ENCODE measurements around the gene KCNJ6.
"Not testable (repeated sequence)": the region's sequence is repeated elsewhere in the genome, so short reads cannot be mapped to it uniquely, and the experiment has no call there.

The KCNJ6 gene

DNA sequence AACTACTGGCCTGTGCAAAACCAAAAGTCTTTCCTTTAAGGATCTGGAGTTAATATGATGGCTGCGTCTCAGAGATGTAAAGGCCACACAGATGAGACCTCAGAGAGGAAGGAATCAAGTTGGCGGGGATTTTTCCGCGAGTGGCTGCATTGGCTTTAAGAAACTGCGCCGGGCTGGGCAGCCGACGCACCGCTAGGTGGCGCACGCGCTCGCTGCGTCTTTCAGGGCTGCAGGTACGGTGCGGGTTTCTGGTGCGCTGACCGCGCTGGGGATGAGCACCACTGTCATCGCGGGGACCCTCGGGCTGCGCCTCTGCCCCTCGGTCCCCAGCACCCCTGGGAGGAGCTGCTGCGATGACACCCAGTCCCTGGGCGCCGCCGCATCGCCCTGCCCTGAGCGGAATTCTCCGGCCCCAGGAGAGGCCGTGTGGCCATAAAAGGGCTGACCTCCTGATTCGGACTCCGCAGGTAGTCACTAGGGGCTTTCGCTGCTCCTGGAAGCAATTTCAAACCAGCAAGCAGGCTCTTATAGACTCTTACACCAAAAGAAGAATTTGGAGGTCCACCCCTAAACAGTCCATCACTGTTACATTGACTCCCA, 241.0 kb downstream of the KCNJ6 start:
- peak; percentile 16 for DNase-seq (ENCODE audit: low spot score)

DNA sequence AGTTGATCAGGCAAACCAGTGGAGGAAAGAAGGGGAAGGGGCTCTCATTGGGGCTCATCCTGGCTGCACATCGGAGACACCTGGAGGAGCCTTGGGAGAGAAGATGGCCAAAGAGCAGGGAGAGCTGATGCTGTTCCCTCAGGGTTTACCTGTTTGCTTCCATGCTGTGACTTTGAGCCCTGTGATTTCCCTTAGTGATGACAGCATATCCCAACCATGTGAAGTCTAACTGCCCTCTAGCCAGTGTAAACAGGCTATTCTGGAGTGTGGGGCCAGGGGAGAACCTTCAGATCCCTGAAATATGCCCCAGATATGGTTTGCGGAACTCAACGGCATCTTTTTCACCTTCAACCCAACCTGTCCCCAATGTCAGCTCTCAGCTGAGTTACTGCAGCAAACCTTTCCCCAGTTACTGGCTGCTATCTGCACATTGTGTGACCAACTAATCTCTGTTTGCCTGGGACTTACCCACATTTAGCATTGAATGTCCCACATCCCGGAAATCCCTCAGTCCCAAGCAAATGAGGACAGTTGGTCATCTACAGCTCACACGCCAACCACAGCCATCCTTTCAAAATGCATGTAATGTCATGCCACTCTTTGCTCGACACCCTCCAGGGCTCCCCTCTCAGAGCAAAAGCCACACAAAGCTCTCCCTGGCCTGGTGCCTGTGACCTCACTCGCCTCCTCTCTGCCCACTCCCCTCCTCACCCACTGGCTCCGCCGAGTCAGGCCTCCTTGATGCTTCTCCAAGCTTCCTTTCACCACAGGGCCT, 242.3 kb downstream of the KCNJ6 start:
- DNase-seq (ENCODE audit: low spot score) = no peak

DNA sequence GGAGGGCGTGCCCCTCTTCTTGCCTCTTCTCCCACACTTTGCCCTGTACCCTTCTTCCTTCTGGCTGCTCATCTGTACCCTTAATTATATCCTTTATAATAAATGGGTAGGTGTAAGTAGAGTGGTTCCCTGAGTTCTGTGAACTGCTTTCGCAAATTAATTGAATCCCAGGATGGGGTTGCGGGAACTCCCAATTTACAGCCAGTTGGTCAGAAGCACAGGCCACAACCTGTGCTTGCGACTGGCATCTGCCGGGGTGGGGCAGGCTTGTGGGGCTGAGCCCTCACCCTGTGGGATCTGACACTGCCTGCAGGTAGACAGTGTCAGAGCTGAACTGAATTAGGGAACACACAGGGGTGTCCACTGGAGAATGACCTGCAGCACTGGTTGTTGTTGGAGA, 244.9 kb downstream of the KCNJ6 start:
- no peak for DNase-seq (ENCODE audit: low spot score)

DNA sequence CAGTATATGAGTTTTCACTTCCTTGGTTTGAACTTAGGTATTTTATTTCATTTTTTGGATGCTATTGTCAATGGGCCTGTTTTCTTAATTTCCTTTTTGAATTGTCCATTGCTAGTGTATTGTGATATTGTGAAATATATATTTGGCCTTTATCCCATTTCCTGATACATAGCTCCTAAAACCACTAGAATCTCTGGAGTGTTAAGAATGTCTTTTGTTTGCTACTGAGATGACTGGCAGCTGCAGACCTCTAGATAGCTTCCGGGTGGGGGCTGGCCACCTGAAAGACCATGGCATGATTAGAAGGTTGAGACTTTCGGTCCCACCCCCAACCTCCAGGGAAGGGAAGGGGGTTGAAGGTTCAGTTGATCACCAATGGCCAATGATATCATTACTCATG, 245.4 kb downstream of the KCNJ6 start:
- no peak for DNase-seq (ENCODE audit: low spot score)

DNA sequence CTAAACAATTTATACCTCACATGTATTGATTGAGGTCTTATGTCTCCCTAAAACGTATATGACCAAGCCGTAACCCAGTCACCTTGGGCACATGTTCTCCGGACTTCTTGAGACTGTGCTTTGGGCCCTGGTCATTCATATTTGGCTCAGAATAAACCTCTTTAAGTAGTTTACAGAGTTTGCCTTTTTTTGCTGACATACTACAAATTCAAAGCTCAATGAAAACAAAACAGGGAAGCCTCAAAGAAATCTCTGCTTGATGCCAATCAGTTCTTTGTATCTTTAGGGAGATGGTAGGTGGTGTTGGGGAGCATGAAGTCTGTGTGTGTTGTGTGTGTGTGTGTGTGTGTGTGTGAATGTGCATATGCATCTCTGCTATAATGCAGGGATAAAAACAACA, 247.0 kb downstream of the KCNJ6 start:
- DNase-seq (ENCODE audit: low spot score) = no peak

DNA sequence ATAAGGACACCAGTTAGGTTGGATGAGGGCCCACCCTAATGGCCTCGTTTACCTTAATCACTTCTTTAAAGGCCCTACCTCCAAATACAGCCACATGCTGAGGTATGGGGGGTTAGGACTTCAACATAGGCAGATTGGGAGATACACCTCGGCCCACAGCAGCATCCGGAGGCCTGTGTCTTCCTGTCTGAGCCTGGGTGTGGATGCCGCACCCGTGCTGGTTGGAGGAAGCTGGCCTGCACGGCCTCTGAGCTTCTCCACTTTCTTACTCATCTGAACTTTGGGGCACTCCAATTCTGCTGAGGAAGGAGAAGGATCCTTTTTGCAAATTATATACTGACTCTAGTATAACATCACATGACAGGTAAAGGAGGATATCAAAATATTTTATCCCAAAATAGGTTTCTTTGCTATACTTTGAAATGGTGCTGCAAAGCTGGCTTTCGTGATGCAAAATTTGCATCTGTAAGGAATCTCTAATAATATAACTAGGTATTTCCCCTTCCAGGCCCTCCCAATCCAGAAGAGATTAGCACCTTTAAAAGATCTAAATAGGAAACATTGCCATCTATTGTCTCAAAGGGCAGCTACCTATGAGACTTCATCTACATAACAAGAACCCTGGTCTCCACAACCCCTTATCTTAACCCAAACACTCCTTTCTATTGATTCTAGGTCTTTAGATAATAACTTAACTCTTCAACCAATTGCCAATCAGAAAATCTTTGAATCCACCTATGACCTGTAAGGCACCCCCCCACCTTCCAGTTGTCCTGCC, 247.6 kb downstream of the KCNJ6 start:
- no peak for DNase-seq (ENCODE audit: low spot score)

DNA sequence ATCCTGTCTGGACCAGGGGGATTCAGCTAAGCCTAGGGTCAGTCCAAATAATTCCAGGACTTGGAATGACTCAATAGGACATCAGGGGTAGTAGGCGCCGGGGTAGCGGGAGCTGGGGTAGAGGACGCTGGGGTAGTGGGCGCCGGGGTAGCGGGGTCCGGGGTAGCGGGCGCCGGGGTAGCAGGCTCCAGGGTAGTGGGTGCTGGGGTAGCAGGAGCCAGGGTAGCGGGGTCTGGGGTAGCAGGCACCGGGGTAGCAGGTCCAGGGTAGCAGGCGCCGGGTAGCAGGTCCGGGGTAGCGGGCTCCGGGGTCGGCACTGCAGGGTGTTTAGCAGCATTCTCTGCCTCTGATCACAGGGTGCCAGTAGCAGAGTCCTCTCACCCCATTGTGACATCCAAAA, 248.9 kb downstream of the KCNJ6 start:
- DNase-seq (ENCODE audit: low spot score) = no peak

DNA sequence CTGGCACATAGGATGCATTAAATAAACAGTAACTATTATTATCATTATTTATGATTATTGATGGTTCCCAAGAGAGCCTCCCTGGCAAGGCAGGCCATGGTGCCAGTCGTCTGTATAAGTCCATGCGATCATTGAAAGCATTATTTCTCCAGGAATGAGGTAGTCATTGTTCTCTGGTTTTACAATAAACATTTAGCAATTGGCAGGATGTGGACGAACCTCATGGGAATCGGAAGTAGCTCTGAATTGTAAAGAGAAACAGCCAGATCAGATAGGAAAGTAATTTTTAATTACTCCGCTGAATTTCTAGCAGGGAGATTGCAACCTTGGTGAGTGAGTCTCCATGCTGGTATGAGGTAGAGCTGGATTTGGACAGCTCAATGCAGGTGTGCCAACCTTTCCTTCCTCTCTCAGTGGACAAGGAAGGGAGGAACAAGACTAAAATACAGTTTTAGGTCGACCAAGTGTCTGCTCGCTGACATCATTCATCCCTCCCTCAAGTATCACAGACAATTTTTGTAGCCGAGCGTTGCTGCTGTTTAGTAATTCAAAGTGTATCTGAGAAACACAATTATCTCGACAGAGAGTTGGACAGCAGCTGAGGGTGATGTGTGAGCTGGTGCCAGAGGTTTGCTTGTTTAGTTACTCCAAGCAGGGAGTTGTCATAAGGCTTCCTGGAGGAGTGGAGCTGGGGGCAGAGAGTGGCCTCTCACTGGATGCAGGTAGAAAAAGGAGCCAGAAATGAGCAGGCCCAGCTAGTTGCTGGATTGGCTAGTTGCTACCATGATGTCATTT, 250.8 kb downstream of the KCNJ6 start:
- DNase-seq (ENCODE audit: low spot score) = no peak

DNA sequence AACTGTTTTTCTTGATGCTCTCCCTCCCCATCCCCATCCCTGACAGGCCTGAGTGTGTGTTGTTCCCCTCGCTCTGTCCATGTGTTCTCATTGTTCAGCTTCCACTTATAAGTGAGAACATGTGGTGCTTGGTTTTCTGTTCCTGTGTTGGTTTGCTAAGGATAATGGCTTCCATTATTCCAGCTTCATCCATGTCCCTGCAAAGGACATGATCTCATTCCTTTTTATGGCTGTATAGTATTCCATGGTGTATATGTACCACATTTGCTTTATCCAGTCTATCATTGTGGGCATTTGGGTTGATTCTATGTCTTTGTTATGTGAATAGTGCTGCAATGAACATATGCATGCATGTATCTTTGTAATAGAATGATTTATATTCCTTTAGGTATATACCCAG, 254.0 kb downstream of the KCNJ6 start:
- not testable (repeated sequence) for DNase-seq (ENCODE audit: low spot score)

DNA sequence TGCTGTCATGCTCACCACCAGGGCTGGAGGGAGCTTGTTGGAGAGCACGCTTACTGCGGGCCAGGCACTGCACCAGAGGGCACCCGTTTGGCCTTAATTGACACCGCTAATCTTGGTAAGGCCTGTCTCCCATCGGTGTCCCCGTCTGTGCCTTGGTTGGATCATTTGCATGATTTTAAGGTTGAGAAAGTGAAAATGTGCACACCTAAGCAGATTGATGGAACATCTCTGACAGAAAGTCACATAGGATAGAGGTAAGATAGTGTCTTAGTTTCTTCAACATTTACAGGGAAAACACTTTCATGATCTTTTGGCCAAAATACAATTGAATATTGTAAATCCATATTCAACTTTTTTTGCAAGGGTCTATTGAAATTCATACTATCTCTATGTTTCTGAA, 255.5 kb downstream of the KCNJ6 start:
- DNase-seq (ENCODE audit: low spot score) = no peak

DNA sequence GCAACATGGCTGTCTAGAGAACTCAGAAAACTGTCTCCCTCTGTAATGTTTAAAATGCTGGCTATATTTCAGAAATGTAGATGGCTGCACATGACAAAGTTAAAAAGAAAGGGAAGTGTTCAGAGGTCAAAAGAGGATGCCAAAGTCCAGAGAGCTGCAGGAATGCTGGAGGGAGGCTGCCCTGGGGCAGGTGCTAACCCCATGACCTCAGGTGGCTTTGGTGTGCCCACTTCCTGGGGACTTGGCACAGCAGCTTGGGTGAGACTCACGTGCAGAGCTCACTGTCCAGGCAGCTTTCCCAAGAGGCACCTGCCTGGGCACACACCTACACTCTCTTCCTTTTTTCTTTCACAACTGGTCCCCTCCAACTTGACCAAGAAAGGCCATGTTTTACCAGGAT, 256.4 kb downstream of the KCNJ6 start:
- DNase-seq (ENCODE audit: low spot score) = no peak

DNA sequence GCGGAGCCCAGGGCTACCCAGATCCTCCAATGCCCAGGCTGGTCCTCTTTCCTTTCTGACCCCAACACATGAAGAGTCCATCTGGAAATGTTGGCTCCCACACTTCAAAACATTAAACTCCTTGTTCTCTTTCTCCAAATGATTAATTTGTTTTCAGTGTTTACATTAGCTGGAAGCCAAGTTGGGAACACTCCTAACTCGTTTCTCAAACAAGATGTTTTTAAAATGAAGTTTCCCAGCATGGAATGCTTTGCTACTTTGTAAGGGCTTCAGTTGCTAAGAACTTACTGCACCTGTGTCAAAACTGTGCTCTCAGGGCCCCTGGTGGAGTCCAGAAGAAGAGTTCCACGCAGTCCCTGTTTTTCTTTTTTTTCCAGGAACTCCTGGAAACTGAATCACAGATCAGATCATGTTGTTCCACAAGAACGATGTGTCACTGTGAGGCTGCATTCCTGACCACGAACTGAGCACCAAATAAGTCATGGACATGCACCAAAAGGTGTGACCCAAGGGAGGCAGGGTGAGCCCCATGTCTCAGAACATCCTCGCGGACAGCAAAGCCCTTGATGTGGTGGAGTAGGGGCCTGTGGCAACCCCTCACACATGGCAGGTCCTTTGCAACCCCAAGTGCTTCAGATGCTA, 257.3 kb downstream of the KCNJ6 start:
- no peak for DNase-seq (ENCODE audit: low spot score)

DNA sequence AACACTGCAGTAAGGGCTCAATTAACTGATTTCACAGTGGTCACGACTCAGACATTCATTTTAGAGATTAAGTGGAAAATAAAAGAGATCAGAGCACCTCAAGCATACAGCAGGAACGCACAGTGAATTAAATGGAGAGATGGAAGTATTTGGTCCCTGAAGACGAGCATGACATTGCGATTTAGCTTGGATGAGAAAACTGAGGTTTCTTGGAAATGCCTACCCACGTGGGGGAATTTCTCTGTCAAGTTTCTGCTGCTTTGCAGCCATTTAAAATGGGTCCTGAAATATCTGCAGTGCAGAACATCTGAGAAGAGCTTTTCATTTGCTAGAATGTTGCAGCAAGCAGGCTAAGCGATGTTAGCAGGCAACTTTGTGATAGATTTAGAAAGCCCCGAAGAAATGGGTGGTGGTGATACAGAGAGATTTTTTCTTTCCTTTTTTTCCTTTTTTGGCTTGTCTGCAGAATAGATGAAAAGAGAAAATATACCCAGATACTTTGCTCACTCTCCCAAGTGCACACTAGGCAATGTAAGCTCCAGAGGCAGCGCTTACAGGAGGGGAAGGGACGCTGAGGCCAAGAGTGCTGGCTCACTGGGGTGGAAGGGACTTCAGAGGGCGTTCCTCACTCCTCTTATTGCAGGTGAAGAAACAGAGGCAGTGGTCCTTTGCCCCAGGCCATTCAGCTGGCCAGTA, 258.0 kb downstream of the KCNJ6 start:
- no peak for DNase-seq (ENCODE audit: low spot score)

DNA sequence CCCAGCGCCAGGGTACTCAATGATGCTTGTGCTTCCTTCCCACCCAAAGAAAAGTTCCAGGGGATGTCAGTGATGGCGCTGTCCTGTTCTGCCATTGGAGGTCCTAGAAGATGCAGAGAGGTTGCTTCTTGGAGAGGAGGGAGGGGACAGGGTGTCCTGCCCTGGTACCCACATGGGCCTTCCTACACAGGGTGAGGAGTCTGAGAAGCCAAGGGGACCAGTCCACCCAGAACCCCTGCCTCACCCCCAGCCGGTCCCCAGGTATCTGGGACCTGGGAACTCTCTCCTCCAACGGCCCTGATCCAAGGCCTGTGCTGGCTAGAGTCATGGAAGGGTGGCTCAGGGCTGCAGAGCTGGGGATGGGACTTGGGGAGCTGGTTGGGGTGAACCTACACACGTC, 259.4 kb downstream of the KCNJ6 start:
- no peak for DNase-seq (ENCODE audit: low spot score)

DNA sequence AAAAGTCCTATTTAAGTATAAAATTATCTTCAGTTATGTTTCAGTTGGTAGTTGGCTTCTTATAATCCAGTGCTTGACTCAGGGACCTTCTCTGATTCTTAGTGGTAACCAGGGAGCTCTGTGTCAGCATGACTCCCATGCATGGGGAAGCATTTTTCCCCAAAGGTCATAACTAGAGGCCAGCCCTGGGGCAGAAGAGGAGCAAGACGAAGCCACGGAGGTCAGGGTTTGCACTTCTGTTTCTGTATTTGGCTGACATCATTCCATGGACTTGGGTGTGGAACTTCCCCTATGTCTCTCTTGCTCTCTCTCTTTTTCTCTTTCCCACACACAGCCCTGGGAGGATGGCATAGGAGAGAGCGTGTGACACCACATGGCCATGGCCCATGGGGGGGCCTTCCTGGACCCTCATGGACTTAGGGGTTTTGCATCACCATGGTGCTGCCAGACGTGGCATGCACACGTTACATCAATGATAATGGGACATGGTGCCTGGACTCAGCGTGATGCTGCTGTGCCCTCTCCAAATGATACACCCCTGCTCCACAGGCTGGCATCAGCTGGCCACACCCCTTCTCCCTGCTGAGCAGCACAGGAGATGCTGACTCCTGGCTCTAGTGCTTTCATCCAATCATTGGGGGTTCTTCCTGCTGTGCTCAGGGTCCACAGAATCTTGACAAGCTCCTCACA, 260.5 kb downstream of the KCNJ6 start:
- DNase-seq (ENCODE audit: low spot score) = no peak

DNA sequence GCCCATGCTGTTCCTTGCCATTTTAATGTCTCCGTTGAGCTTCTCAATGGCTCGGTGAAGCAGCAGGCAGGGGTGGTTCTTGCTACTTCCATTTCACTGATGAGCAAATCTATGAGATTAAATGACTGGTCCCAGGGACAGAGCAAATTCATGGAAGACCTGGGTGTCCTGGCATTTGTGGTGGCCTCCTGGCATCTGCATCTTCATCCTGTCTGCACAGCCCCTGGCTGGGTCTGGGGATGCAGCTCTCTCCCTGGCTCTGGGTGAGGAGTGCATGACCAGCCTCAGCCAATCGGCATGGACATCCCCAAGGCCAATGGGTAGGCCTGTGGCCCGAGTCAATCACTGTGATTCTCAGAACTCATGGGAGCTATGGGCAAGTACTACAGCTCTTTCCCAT, 261.7 kb downstream of the KCNJ6 start:
- no peak for DNase-seq (ENCODE audit: low spot score)

DNA sequence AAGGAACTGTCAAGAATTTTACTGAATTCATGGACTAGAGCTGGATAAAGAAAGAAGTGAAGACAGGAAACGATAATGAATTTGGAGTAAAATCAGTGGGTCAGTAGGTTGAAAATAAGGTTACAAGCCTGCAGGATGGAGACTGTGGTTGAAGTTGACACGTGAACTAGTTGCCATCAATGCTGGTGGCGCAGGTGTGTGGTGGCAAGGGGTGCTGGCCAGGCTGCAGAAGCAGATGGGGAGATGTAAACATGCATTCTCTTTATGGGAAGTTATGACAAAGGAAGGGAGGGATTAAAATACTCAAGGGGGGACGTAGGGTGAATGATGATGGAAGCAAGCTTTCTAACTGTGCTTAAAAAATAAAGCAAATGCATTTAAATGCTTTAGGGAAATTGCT, 263.1 kb downstream of the KCNJ6 start:
- no peak for DNase-seq (ENCODE audit: low spot score)

DNA sequence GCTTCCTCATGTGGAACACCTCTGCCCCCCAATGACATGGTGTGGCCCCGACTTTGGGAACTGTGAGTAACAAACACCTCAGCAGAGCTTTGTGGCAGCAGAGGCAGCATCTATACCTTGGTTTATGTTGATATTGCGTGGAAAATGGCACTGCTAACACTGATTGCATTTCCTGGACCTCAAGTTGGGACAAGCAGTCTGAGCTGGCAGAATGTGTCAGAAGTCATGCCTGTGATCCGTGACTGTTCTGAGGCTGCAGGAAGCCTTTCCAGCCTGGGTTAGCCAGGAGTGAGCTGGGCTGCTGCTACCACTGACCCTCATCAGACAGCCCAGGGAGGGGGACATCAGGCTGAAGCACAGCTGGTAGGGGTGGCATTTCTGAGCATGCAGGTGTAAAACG, 268.5 kb downstream of the KCNJ6 start:
- DNase-seq (ENCODE audit: low spot score) = no peak

DNA sequence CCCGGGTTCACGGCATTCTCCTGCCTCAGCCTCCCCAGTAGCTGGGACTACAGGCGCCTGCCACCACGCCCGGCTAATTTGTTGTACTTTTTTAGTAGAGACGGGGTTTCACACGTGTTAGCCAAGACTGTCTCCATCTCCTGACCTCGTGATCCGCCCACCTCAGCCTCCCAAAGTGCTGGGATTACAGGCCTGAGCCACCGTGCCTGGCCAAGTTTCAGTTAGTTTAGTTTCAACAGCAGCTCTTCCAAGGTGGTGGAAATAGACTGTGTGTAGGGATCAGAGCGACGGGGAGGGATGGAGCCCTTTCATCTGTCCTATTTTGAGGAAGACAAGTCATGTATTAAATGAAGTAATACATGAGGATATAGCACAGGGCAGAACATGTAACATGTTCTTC, 269.5 kb downstream of the KCNJ6 start:
- not testable (repeated sequence) for DNase-seq (ENCODE audit: low spot score)

DNA sequence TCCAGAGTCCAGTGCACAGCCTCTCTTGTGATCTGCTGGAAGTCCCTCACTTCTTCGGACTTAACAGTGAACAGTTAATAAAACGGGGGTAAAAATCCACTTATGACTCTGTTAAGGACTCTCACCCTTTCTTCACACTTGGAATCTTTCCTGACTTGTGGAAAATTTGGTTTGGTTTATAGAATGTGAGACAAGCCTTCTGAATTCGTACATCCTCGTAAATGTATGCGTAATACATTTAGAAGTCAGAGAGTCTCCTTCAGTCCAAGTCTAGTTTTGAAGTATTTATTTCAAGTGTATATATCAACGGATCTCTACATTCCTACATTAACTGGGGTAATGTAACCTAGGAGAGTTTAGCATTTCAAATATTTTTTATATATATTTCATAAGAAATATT, 270.4 kb downstream of the KCNJ6 start:
- DNase-seq (ENCODE audit: low spot score) = no peak

DNA sequence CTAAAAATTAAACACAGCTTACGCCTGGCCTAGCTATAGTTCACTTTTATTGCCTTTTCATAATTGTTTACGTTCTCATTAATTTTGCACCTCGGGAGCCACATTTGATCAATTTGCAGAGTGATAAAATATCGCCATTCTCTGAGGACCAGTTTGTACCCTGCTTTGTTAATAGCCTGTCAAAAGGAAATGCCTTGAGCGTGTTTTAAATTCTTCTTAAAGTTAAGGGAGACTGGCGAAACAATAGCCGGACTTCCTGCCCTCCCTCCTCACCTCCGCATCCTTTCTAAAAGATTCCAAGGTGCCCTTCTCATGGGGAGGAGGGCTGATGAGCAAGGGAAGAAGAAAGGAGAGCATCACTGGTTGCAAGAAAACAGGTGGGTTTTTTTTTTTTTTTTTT, 271.6 kb downstream of the KCNJ6 start:
- DNase-seq (ENCODE audit: low spot score) = no peak

Measured in pons (tissue), 1 donor.